ENCODE data around the gene ABT1.

ABT1 gene

GRCh38 chr6:26640806-26641205 lies 44.1 kb downstream of the ABT1 start:
- ChIA-PET POLR2A (no interaction called here), CTCF (no interaction called here)

GRCh38 chr6:26646074-26646473 lies 49.3 kb downstream of the ABT1 start:
- ChIA-PET POLR2A (no interaction called here), CTCF (no interaction called here)
- H3K4me3 ChIP-seq (ENCODE audit: low read depth, low read length), result no peak overlapping the region
- TF ChIP-seq CTCF (IDR thresholded peaks at IDR 0.05; ENCODE audit: insufficient read depth, low read length, missing control alignments), result no peak
- DNase-seq (ENCODE audit: low read depth, low spot score), result no peak

More at GRCh38 chr6:26640806-26641205, 44.1 kb downstream of the ABT1 start:
- no peak overlapping the region for H3K4me3 ChIP-seq (ENCODE audit: low read depth, low read length)
- no peak for DNase-seq (ENCODE audit: low read depth, low spot score)
- no peak for TF ChIP-seq CTCF (IDR thresholded peaks at IDR 0.05; ENCODE audit: insufficient read depth, low read length, missing control alignments)
